ENCODE measurements around the gene ANKRD53. TPM values are rescaled to one million over a fixed set of nuclear protein-coding genes. Genes with fewer than 3 reads are reported as not detected.
"Not testable (repeated sequence)": the region's sequence is repeated elsewhere in the genome, so short reads cannot be mapped to it uniquely, and the experiment has no call there.

The ANKRD53 gene
- total RNA-seq, 1 donor from 2014 or later, result 0.31 TPM

DNA sequence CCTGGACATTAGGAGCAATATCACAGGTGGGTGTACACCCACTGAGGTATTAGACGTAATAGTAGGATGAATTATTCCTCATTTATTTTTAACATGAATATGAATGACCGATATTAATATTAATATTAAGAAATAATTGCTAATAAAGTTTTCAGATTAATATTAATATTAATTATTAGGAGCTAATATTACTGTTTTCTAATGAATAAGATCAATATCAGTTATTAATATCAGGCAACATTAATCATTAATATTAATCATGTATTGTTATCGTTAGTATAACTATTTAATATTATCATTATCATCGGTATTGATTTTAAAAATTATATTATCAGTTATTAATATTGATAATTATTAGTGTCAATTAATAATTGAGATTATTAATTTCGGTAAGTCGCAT is 41.6 kb downstream of the ANKRD53 start:
- not testable (repeated sequence) for DNase-seq

DNA sequence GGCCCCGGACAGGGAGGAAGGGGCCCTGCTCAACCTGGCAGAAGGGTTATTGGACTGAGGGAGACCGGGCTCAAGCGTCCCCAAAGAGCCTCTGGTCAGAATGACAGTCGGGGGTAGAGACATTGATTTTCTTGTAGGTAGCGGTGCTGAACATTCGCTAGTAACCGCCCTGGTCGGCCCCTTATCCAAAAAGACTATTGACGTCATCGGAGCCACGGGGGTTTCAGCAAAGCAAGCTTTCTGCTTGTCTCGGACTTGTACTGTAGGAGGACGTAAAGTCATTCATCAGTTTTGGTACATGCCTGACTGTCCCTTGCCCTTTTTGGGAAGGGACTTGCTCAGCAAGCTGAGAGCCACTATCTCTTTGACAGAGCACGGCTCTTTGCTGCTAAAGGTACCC is 43.0 kb downstream of the ANKRD53 start:
- DNase-seq, result not testable (repeated sequence)

- peak; percentile 30 for DNase-seq
Observed at GRCh38 chr2:71023553-71024243, 45.3 kb downstream of the ANKRD53 start.

Small RNAs within 50 kb of the gene (small RNA-seq; reads per million reads assigned to genes)
- not detected for gene RN7SL160P (ENCODE audit: low replicate concordance)

Other genes with a start within 250 kb of the ANKRD53 start
- gene ADD2, start 210.4 kb upstream of the ANKRD53 start, total RNA-seq, result 2.8 TPM
- not detected for gene FIGLA, start 188.0 kb upstream of the ANKRD53 start, total RNA-seq
- not detected for gene CLEC4F, start 158.0 kb upstream of the ANKRD53 start, total RNA-seq
- gene CD207, start 142.8 kb upstream of the ANKRD53 start, total RNA-seq, result not detected
- 0.51 TPM for gene VAX2, start 78.1 kb upstream of the ANKRD53 start, total RNA-seq
- 4.3 TPM for gene ATP6V1B1, start 42.7 kb upstream of the ANKRD53 start, total RNA-seq
- gene TEX261, start 16.2 kb downstream of the ANKRD53 start, total RNA-seq, result 63.3 TPM
- 47.3 TPM for gene NAGK, start 90.0 kb downstream of the ANKRD53 start, total RNA-seq
- 39.8 TPM for gene MCEE, start 151.6 kb downstream of the ANKRD53 start, total RNA-seq
- 26.9 TPM for gene MPHOSPH10, start 152.0 kb downstream of the ANKRD53 start, total RNA-seq
- 16.2 TPM for gene PAIP2B, start 248.5 kb downstream of the ANKRD53 start, total RNA-seq

Data from tongue (tissue), 3 donors.